HL-60 (cell line): ENCODE data around the gene CREB5.

Experiments
- DNase-seq, 2 experiments: peaks; one replicate each; pipeline ENCODE4 v3.0.0-alpha.2; 2010 to 2020; ENCODE audit warnings: low read depth in 1 of 2, low spot score in 1 of 2
- H3K27ac ChIP-seq: fragments of 250-450 bp; sonication (Bioruptor Pico); replicated peaks from 2 replicates; pipeline ENCODE4 v1.5.1; 2020; ENCODE audit warnings: mild to moderate bottlenecking, moderate library complexity
- H3K27me3 ChIP-seq: fragments of 250-450 bp; sonication (Bioruptor Pico); 2 replicates; pipeline ENCODE4 v1.5.1; 2021; ENCODE audit warnings: mild to moderate bottlenecking, moderate library complexity; ENCODE audit not compliant: insufficient read depth, poor library complexity, severe bottlenecking
- H3K4me3 ChIP-seq: replicated peaks from 2 replicates; pipeline ENCODE4 v1.5.1; 2011; ENCODE audit warnings: mild to moderate bottlenecking, control low read depth, low read length; ENCODE audit not compliant: insufficient read depth
- CTCF ChIP-seq: IDR thresholded peaks from one replicate; pipeline ENCODE4 v1.5.1; 2011; ENCODE audit warnings: low read length, control low read depth, inconsistent platforms; ENCODE audit not compliant: insufficient read depth
- GABPA ChIP-seq: IDR thresholded peaks from 2 replicates; pipeline ENCODE4 v1.6.1; 2012; ENCODE audit warnings: low read depth
- POLR2AphosphoS5 ChIP-seq: IDR thresholded peaks from 2 replicates; pipeline ENCODE4 v1.6.1; 2012; ENCODE audit warnings: low read depth
- REST ChIP-seq: IDR thresholded peaks from 2 replicates; pipeline ENCODE4 v1.6.1; 2012; ENCODE audit warnings: low read depth; ENCODE audit not compliant: insufficient replicate concordance
- SPI1 ChIP-seq: IDR thresholded peaks from 2 replicates; pipeline ENCODE4 v1.6.1; 2012; ENCODE audit warnings: low read depth, mild to moderate bottlenecking, borderline replicate concordance

CREB5 gene

GRCh38 chr7:28497009-28497408, 84.7 kb downstream of the CREB5 start:
- DNase-seq = no peak
- Histone ChIP-seq H3K27ac (no peak overlapping the region), H3K27me3 (peaks cover 9% of the 10 kb centered on the region), H3K4me3 (no peak overlapping the region)
- no peak for TF ChIP-seq CTCF
- TF ChIP-seq SPI1 = no peak
- TF ChIP-seq GABPA = no peak
- no peak for TF ChIP-seq POLR2AphosphoS5
- TF ChIP-seq REST = no peak

GRCh38 chr7:28498636-28499035, 86.3 kb downstream of the CREB5 start:
- Histone ChIP-seq H3K27ac (no peak overlapping the region), H3K27me3 (peaks cover 9% of the 10 kb centered on the region), H3K4me3 (no peak overlapping the region)
- TF ChIP-seq CTCF (no peak), GABPA (no peak), SPI1 (no peak), POLR2AphosphoS5 (no peak), REST (no peak)
- DNase-seq = no peak

DNA sequence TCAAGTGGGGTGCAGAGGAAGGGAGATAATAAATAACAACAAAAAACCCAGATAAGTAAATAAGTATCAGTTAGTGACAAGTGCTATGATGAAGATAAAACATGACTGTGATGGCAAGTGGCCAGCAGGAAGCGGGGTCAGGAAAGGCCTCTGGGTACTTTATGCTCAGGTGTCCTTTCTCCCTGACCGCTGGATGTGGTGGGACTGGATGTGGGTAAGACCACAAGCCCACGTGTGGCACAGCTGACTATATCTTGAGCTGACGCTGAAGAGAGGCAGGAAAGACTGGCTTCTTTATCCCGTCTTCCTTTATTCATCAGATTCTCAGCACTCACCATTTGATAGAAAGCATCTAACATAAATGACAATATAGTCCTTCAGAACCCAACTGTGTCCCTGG, 87.8 kb downstream of the CREB5 start:
- H3K27ac ChIP-seq = no peak overlapping the region
- no peak for DNase-seq

More for the DNA sequence above, 87.8 kb downstream of the CREB5 start:
- Histone ChIP-seq H3K4me3 (no peak overlapping the region), H3K27me3 (peaks cover 9% of the 10 kb centered on the region)
- TF ChIP-seq REST (no peak), POLR2AphosphoS5 (no peak), GABPA (no peak), SPI1 (no peak), CTCF (no peak)
